HepG2 (cell line): ENCODE measurements around the gene SERTAD3. TPM values are rescaled to one million over a fixed set of nuclear protein-coding genes. Genes with fewer than 3 reads are reported as not detected.

Experiments used
- ATAC-seq: fragments of 200-7000 bp; cut with Tn5 transposase; 3 replicates; pipeline ENCODE4 v1.9.1; 2020; ENCODE audit warnings: mild to moderate bottlenecking, moderate library complexity
- BruUV-seq: library from RNA; stranded (reverse); fragments of 400-500 nt; replicated peaks from 2 replicates; lab custom pipeline; 2021; lab: Mats Ljungman, UMichigan
- CTCF ChIA-PET: fragments of 300-600 bp; formaldehyde crosslinking; extraction: SDS; loops from one replicate; lab custom pipeline; 2021; ENCODE audit warnings: low total read pairs, inconsistent platforms, low intra/inter-chr PET ratio; lab: Yijun Ruan, JAX
- POLR2A ChIA-PET: fragments of 350-600 bp; sonication (Branson Sonifier 250); formaldehyde crosslinking; loops from one replicate; lab custom pipeline; 2020; ENCODE audit warnings: antibody characterized with exemption, inconsistent platforms; lab: Yijun Ruan, JAX
- DNase-seq: peaks from one replicate; pipeline ENCODE4 v3.0.0-alpha.2; 2015; ENCODE audit warnings: low spot score
- FAIRE-seq: peaks from 3 replicates; lab custom pipeline; 2011; peaks lifted over from hg19 to GRCh38; lab: Jason Lieb, UNC
- H2AFZ ChIP-seq: one replicate; pipeline ENCODE4 v1.6.1; 2011; ENCODE audit warnings: low read length, inconsistent platforms
- H3K27ac ChIP-seq: fragments of 300-600 bp; 3 replicates; pipeline ENCODE4 v1.8.0; 2011; ENCODE audit warnings: mixed run types, mild to moderate bottlenecking, mixed read lengths, low read length, inconsistent platforms; ENCODE audit not compliant: insufficient read depth; ENCODE audit errors: extremely low read length
- H3K27me3 ChIP-seq, 2 experiments: fragments of 200-600 bp in 1 of 2; 2 replicates in 1 of 2; 3 replicates in 1 of 2; pipeline versions ENCODE4 v1.6.0 to v1.8.0; 2011; ENCODE audit warnings: low read length in 2 of 2, mild to moderate bottlenecking in 2 of 2, moderate library complexity in 2 of 2, inconsistent platforms in 1 of 2; ENCODE audit not compliant: insufficient read depth in 2 of 2, control insufficient read depth in 1 of 2
- H3K36me3 ChIP-seq, 2 experiments: fragments of 200-600 bp in 1 of 2; replicated peaks in 1 of 2; 2 replicates in 1 of 2; 3 replicates in 1 of 2; pipeline versions ENCODE4 v1.5.1 to v1.8.0; 2011; ENCODE audit warnings: low read length in 2 of 2, inconsistent platforms in 1 of 2; ENCODE audit not compliant: insufficient read depth in 2 of 2, control insufficient read depth in 1 of 2
- H3K4me1 ChIP-seq: 2 replicates; pipeline ENCODE4 v1.5.1; 2012; ENCODE audit warnings: low read length, inconsistent platforms; ENCODE audit not compliant: insufficient read depth
- H3K4me2 ChIP-seq: 2 replicates; pipeline ENCODE4 v1.6.0; 2011; ENCODE audit warnings: low read depth, low read length, inconsistent platforms
- H3K4me3 ChIP-seq, 3 experiments: fragments of 200-600 bp in 1 of 3; sonication (generic), shearing (Covaris generic) in 1 of 3; replicated peaks in 1 of 3; 2 replicates each; pipeline ENCODE4 v1.5.1; 2011 to 2016; ENCODE audit warnings: low read length in 3 of 3, inconsistent platforms in 2 of 3, low read depth in 2 of 3, mild to moderate bottlenecking in 2 of 3, control low read depth in 1 of 3, mixed read lengths in 1 of 3; ENCODE audit not compliant: insufficient read depth in 1 of 3
- H3K79me2 ChIP-seq: one replicate; pipeline ENCODE4 v1.6.1; 2011; ENCODE audit warnings: low read length, inconsistent platforms; ENCODE audit not compliant: insufficient read depth
- H3K9ac ChIP-seq: 2 replicates; pipeline ENCODE4 v1.6.0; 2011; ENCODE audit warnings: mild to moderate bottlenecking, low read depth, low read length, inconsistent platforms; ENCODE audit not compliant: insufficient read depth
- H3K9me3 ChIP-seq: 2 replicates; pipeline ENCODE4 v1.5.1; 2012; ENCODE audit warnings: mild to moderate bottlenecking, low read length
- H4K20me1 ChIP-seq: 2 replicates; pipeline ENCODE4 v1.6.0; 2011; ENCODE audit warnings: inconsistent platforms, mild to moderate bottlenecking, low read length, moderate library complexity; ENCODE audit not compliant: insufficient read depth
- THRA ChIP-seq: sonication (generic); formaldehyde crosslinking; IDR thresholded peaks from 2 replicates; pipeline ENCODE4 v1.4.0; 2020; ENCODE audit warnings: missing genetic modification reagents, borderline replicate concordance
- ZBTB33 ChIP-seq: sonication (generic); formaldehyde crosslinking; IDR thresholded peaks from 2 replicates; pipeline ENCODE4 v1.4.0; 2020; ENCODE audit warnings: missing genetic modification reagents
- ZEB1 ChIP-seq: IDR thresholded peaks from 2 replicates; pipeline ENCODE4 v1.6.1; 2012; ENCODE audit warnings: mild to moderate bottlenecking, low read depth, inconsistent platforms; ENCODE audit not compliant: insufficient replicate concordance
- ZNF382 ChIP-seq: sonication (generic); formaldehyde crosslinking; IDR thresholded peaks from 2 replicates; pipeline ENCODE4 v1.5.0; 2020; ENCODE audit warnings: missing genetic modification reagents, mild to moderate bottlenecking, borderline replicate concordance
- WGBS: methylation state at CpG from one replicate; pipeline ENCODE4 v1.1.6; 2017; ENCODE audit warnings: low lambda C conversion rate; 5-methylcytosine and 5-hydroxymethylcytosine counted together
- in situ Hi-C: cut with HindIII; loops from 2 replicates; pipeline ENCODE4 v1.10.0; 2017; ENCODE audit warnings: low pct_unique_long_range_greater_than_20kb; ENCODE audit not compliant: extremely low pct_ligation_motif_present
- intact Hi-C: fragments of 100-400 bp; cut with micrococcal nuclease; formaldehyde crosslinking; loops from one replicate; pipeline ENCODE4 v1.10.0; 2022; ENCODE audit not compliant: unreplicated experiment
- polyA plus RNA-seq, 8 experiments: library from polyadenylated mRNA; depleted of rRNA in 3 of 8; stranded (reverse) in 7 of 8; unstranded in 1 of 8; fragments of >200 nt; fragmentation: Illumina TruSeq in 4 of 8; extraction: Trizol in 4 of 8; gene quantifications; 2 replicates each; pipeline versions ENCODE4 v1.2.1 to v1.2.3, GENCODE V29; 2011 to 2016; ENCODE audit warnings: low read depth in 4 of 8, missing spikeins in 1 of 8, mixed read lengths in 1 of 8; ENCODE audit not compliant: insufficient read depth in 1 of 8
- total RNA-seq, 5 experiments: library from RNA; depleted of rRNA; stranded (reverse); fragments of >200 nt; fragmentation: Illumina TruSeq; extraction: Trizol; gene quantifications; 2 replicates each; pipeline ENCODE4 v1.2.3, GENCODE V29; 2016; ENCODE audit warnings: low read depth in 1 of 5

The SERTAD3 gene
- total and polyA plus RNA-seq, 2 of the 13 experiments (the other 11 are each of a cell fraction or from before 2014, with no cell fraction given), result 9.6 to 16.9 TPM

GRCh38 chr19:40411125-40411842 is 32.9 kb downstream of the SERTAD3 start:
- H3K9ac ChIP-seq, result 0 out of 2 replicates have a peak overlapping the region, but pooled peaks have one; percentile 1
- peak overlapping the region; percentile 21 for H3K4me2 ChIP-seq
- H3K27me3 ChIP-seq, result peaks cover 2 to 27% of the 10 kb centered on the region in 2 experiments; a peak in 3 of 5 replicates
- no peaks in the 10 kb centered on the region for H3K9me3 ChIP-seq
- no peak overlapping the region for H3K27ac ChIP-seq
- DNase-seq (no peak), ATAC-seq (peak; percentile 42), FAIRE-seq (no peak)
- no peaks in the 10 kb centered on the region for H4K20me1 ChIP-seq
- no TSS peak for BruUV-seq
- H3K36me3 ChIP-seq, result no peaks in the 10 kb centered on the region
- TF ChIP-seq THRA (CRISPR knock-in tag), result peak; percentile 16; the same call in 1 of the 2 replicates
- no peak for TF ChIP-seq ZNF382 (CRISPR knock-in tag)
- in situ Hi-C loops (no loop called here), intact Hi-C loops (no loop called here)
- ChIA-PET POLR2A (interaction anchor here (3.6 kb wide), 1 partner anchor 10 kb away, joined by 14 read pairs; no protein-coding TSS in a partner anchor), CTCF (no interaction called here)
- WGBS, result 2% methylated on average over 9 of the region's 16 CpGs
- no peak overlapping the region for H2AFZ ChIP-seq
- H3K4me1 ChIP-seq, result peaks cover 45% of the 10 kb centered on the region
- H3K79me2 ChIP-seq, result no peaks in the 10 kb centered on the region
- H3K4me3 ChIP-seq, result no peak overlapping the region; a peak in 1 of 6 replicates

- POLR2A ChIA-PET, result interaction anchor here (3.6 kb wide), 1 partner anchor 11 kb away, joined by 14 read pairs; no protein-coding TSS in a partner anchor
- BruUV-seq, result no TSS peak
- no peaks in the 10 kb centered on the region for H3K36me3 ChIP-seq
- FAIRE-seq (no peak), DNase-seq (no peak), ATAC-seq (no peak)
- H3K79me2 ChIP-seq, result no peaks in the 10 kb centered on the region
- peaks cover 2 to 27% of the 10 kb centered on the region in 2 experiments; a peak in 3 of 5 replicates for H3K27me3 ChIP-seq
- WGBS, result 18% methylated on average over 3 of the region's 9 CpGs
- in situ Hi-C loops, result no loop called here
- no peak overlapping the region for H2AFZ ChIP-seq
- H3K9ac ChIP-seq, result no peak overlapping the region
- no peak overlapping the region for H3K27ac ChIP-seq
- H3K9me3 ChIP-seq, result no peaks in the 10 kb centered on the region
- CTCF ChIA-PET, result no interaction called here
- peaks cover 37% of the 10 kb centered on the region for H3K4me1 ChIP-seq
- no peak overlapping the region for H3K4me3 ChIP-seq
- TF ChIP-seq ZBTB33 (CRISPR knock-in tag) (peak; percentile 27; the same call in 1 of the 2 replicates), ZEB1 (no peak)
- intact Hi-C loops, result no loop called here
- H4K20me1 ChIP-seq, result no peaks in the 10 kb centered on the region
- no peak overlapping the region for H3K4me2 ChIP-seq
Measured at GRCh38 chr19:40410030-40410389, 34.1 kb downstream of the SERTAD3 start.
